Upper lobe of left lung (tissue), 4 donors: ENCODE data around the gene LITAFD.

Source experiments
- EP300 ChIP-seq, 4 donors: sonication (generic); formaldehyde crosslinking; IDR thresholded peaks; one replicate each; pipeline ENCODE4 v1.5.1; 2017; ENCODE audit warnings: antibody characterized with exemption in 4 of 4, control low read depth in 2 of 4
- POLR2A ChIP-seq, 4 donors: fragments of 450-650 bp; IDR thresholded peaks; one replicate each; pipeline ENCODE4 v1.5.1; 2016 to 2017; ENCODE audit warnings: antibody characterized with exemption in 4 of 4, mild to moderate bottlenecking in 2 of 4
- TF ChIP-seq, protein P1 (sequence below), 6 experiments: fragments of 450-650 bp in 4 of 6; fragments of 200-600 bp in 2 of 6; sonication (generic) in 2 of 6; IDR thresholded peaks; one replicate each; pipeline ENCODE4 v1.5.1; 2016 to 2019; ENCODE audit warnings: antibody characterized with exemption in 6 of 6

DNA sequence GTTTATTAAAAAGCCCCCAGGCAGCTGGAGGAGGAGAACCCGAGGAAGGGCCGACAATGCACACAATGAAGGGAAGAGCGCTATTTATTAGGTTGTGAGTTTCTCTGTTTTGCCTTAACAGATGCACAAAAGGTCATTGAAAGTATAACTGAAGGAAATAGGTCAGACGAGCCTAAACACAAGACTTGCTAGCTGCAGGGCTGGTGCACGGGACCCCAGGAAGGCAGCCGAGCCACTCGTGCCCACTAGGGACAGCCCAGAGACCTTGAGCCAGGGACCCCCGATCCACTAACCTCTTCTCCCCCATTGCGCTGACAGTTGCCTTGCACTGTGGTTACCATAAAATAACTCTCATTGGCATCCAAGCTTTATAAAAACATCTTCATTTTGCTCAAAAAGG, 11.3 kb downstream of the LITAFD start:
- TF ChIP-seq, protein P1, sequence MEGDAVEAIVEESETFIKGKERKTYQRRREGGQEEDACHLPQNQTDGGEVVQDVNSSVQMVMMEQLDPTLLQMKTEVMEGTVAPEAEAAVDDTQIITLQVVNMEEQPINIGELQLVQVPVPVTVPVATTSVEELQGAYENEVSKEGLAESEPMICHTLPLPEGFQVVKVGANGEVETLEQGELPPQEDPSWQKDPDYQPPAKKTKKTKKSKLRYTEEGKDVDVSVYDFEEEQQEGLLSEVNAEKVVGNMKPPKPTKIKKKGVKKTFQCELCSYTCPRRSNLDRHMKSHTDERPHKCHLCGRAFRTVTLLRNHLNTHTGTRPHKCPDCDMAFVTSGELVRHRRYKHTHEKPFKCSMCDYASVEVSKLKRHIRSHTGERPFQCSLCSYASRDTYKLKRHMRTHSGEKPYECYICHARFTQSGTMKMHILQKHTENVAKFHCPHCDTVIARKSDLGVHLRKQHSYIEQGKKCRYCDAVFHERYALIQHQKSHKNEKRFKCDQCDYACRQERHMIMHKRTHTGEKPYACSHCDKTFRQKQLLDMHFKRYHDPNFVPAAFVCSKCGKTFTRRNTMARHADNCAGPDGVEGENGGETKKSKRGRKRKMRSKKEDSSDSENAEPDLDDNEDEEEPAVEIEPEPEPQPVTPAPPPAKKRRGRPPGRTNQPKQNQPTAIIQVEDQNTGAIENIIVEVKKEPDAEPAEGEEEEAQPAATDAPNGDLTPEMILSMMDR (IDR thresholded peaks at IDR 0.05): no peak
- no peak for TF ChIP-seq EP300 (IDR thresholded peaks at IDR 0.05)
- TF ChIP-seq POLR2A (IDR thresholded peaks at IDR 0.05): no peak
